A549 (cell line): Measurements from ENCODE around the gene HINT1. TPM values are rescaled to one million over a fixed set of nuclear protein-coding genes. Genes with fewer than 3 reads are reported as not detected.

Experiments
- ATAC-seq, 2 experiments: fragments of 200-7000 bp in 1 of 2; fragments of >200 bp in 1 of 2; cut with Nextera tagmentation in 1 of 2; cut with Tn5 transposase in 1 of 2; 3 replicates each; pipeline versions ENCODE4 v1.8.0 to v1.9.1; 2018 to 2020; ENCODE audit warnings: mild to moderate bottlenecking in 1 of 2, moderate library complexity in 1 of 2
- CTCF ChIA-PET: fragments of 300-600 bp; sonication (Branson Sonifier 250); formaldehyde crosslinking; extraction: SDS; loops from one replicate; lab custom pipeline; 2021; ENCODE audit warnings: antibody characterized with exemption, inconsistent platforms; lab: Yijun Ruan, JAX
- POLR2A ChIA-PET: fragments of 350-600 bp; formaldehyde crosslinking; extraction: SDS; loops from one replicate; lab custom pipeline; 2021; ENCODE audit warnings: antibody characterized with exemption, inconsistent platforms; lab: Yijun Ruan, JAX
- DNase-seq, 2 experiments: peaks; one replicate each; pipeline versions ENCODE4 v3.0.0 to v3.0.0-alpha.2; 2011 to 2016; ENCODE audit warnings: low read depth in 1 of 2, low spot score in 1 of 2
- FAIRE-seq: peaks from 2 replicates; lab custom pipeline; 2011; peaks lifted over from hg19 to GRCh38; lab: Jason Lieb, UNC
- H3K27ac ChIP-seq, 2 experiments: fragments of >200 bp; sonication (Bioruptor Twin); formaldehyde crosslinking; 3 replicates each; pipeline ENCODE4 v1.5.1; 2016 to 2017
- H3K4me1 ChIP-seq: fragments of >200 bp; sonication (Bioruptor Twin); formaldehyde crosslinking; 3 replicates; pipeline ENCODE4 v1.6.1; 2016
- H3K4me2 ChIP-seq: fragments of >200 bp; sonication (Bioruptor Twin); formaldehyde crosslinking; 3 replicates; pipeline ENCODE4 v1.6.1; 2016
- H3K4me3 ChIP-seq: fragments of >200 bp; sonication (Bioruptor Twin); formaldehyde crosslinking; 3 replicates; pipeline ENCODE4 v1.5.1; 2016
- H3K9me3 ChIP-seq: fragments of >200 bp; sonication (Bioruptor Twin); formaldehyde crosslinking; 3 replicates; pipeline ENCODE4 v1.6.1; 2016
- BCL3 ChIP-seq: fragments of >200 bp; sonication (Bioruptor Twin); formaldehyde crosslinking; IDR thresholded peaks from 3 replicates; pipeline ENCODE4 v1.6.1; 2016
- BHLHE40 ChIP-seq: IDR thresholded peaks from 2 replicates; pipeline ENCODE4 v1.6.1; 2012; ENCODE audit warnings: low read depth, low read length, inconsistent platforms
- CBX2 ChIP-seq: fragments of 200-600 bp; sonication (generic); IDR thresholded peaks from 2 replicates; pipeline ENCODE4 v1.6.1; 2016; ENCODE audit warnings: low read depth, mild to moderate bottlenecking, borderline replicate concordance
- CBX8 ChIP-seq: fragments of 200-600 bp; sonication (generic); IDR thresholded peaks from 2 replicates; pipeline ENCODE4 v1.6.1; 2016
- CEBPB ChIP-seq, 2 experiments: fragments of >200 bp in 1 of 2; sonication (Bioruptor Twin) in 1 of 2; formaldehyde crosslinking in 1 of 2; IDR thresholded peaks; 2 replicates each; pipeline ENCODE4 v1.6.1; 2012 to 2016
- CHD2 ChIP-seq: fragments of 150-350 bp; IDR thresholded peaks from 2 replicates; pipeline ENCODE4 v1.6.1; 2014; ENCODE audit warnings: low read length; ENCODE audit not compliant: partially characterized antibody
- EHF ChIP-seq: fragments of 250-450 bp; sonication (Bioruptor Pico); IDR thresholded peaks from 2 replicates; pipeline ENCODE4 v1.5.0; 2020; ENCODE audit warnings: mild to moderate bottlenecking
- EHMT2 ChIP-seq: fragments of 200-600 bp; sonication (generic); IDR thresholded peaks from 2 replicates; pipeline ENCODE4 v1.6.1; 2016; ENCODE audit warnings: antibody characterized with exemption, low read depth, mild to moderate bottlenecking, moderate library complexity
- EP300 ChIP-seq, 2 experiments: fragments of >200 bp; sonication (Bioruptor Twin); formaldehyde crosslinking; IDR thresholded peaks; 2 replicates in 1 of 2; 3 replicates in 1 of 2; pipeline ENCODE4 v1.6.1; 2016 to 2017
- GATA3 ChIP-seq: IDR thresholded peaks from 2 replicates; pipeline ENCODE4 v1.6.1; 2012; ENCODE audit warnings: borderline replicate concordance
- HEYL ChIP-seq: fragments of 250-450 bp; sonication (Bioruptor Pico); IDR thresholded peaks from 2 replicates; pipeline ENCODE4 v1.8.0; 2021; ENCODE audit warnings: mild to moderate bottlenecking, moderate library complexity
- HMGXB4 ChIP-seq: fragments of 250-450 bp; sonication (Bioruptor Pico); IDR thresholded peaks from 2 replicates; pipeline ENCODE4 v1.5.0; 2021; ENCODE audit warnings: mild to moderate bottlenecking, moderate library complexity, borderline replicate concordance
- JUNB ChIP-seq: fragments of >200 bp; sonication (Bioruptor Twin); formaldehyde crosslinking; IDR thresholded peaks from 2 replicates; pipeline ENCODE4 v1.6.1; 2016
- NFE2L2 ChIP-seq: fragments of 150-350 bp; conservative IDR thresholded peaks from 2 replicates; pipeline ENCODE4 v1.6.1; 2014; ENCODE audit warnings: low read length
- NPAS2 ChIP-seq: fragments of 250-450 bp; sonication (Bioruptor Pico); IDR thresholded peaks from 2 replicates; pipeline ENCODE4 v1.8.0; 2022; ENCODE audit warnings: mild to moderate bottlenecking, moderate library complexity, borderline replicate concordance
- PBX3 ChIP-seq: IDR thresholded peaks from 2 replicates; pipeline ENCODE4 v1.6.1; 2012
- PHF8 ChIP-seq: fragments of 200-600 bp; sonication (generic); IDR thresholded peaks from 2 replicates; pipeline ENCODE4 v1.6.1; 2016; ENCODE audit warnings: low read depth, mild to moderate bottlenecking, antibody characterized with exemption, moderate library complexity, borderline replicate concordance
- POLR2A ChIP-seq: IDR thresholded peaks from 2 replicates; pipeline ENCODE4 v1.6.1; 2012; ENCODE audit warnings: mild to moderate bottlenecking, low read length
- POLR2AphosphoS2 ChIP-seq: conservative IDR thresholded peaks from 2 replicates; pipeline ENCODE4 v1.6.1; 2012; ENCODE audit warnings: low read length, improper control_type of control experiment, inconsistent platforms
- RCOR1 ChIP-seq: fragments of 150-350 bp; IDR thresholded peaks from 2 replicates; pipeline ENCODE4 v1.6.1; 2014; ENCODE audit warnings: antibody characterized with exemption, low read length, low read depth
- RNF2 ChIP-seq: fragments of 200-600 bp; sonication (generic); IDR thresholded peaks from 2 replicates; pipeline ENCODE4 v1.6.1; 2016; ENCODE audit warnings: low read depth, mild to moderate bottlenecking, antibody characterized with exemption, moderate library complexity, borderline replicate concordance
- SMC3 ChIP-seq: fragments of >200 bp; sonication (Bioruptor Twin); formaldehyde crosslinking; IDR thresholded peaks from 3 replicates; pipeline ENCODE4 v1.6.1; 2018; ENCODE audit warnings: inconsistent platforms
- TFCP2L1 ChIP-seq: fragments of 250-450 bp; sonication (Bioruptor Pico); IDR thresholded peaks from 2 replicates; pipeline ENCODE4 v1.5.0; 2021; ENCODE audit warnings: mild to moderate bottlenecking
- ZC3H11A ChIP-seq: fragments of 450-650 bp; IDR thresholded peaks from 2 replicates; pipeline ENCODE4 v1.6.1; 2014; ENCODE audit warnings: antibody characterized with exemption, mild to moderate bottlenecking
- ZFP36 ChIP-seq: fragments of 450-650 bp; IDR thresholded peaks from 2 replicates; pipeline ENCODE4 v1.6.1; 2014; ENCODE audit warnings: borderline replicate concordance; ENCODE audit not compliant: partially characterized antibody
- ZNF302 ChIP-seq: fragments of 250-450 bp; sonication (Bioruptor Pico); IDR thresholded peaks from 2 replicates; pipeline ENCODE4 v1.9.0; 2021; ENCODE audit warnings: inconsistent platforms, mild to moderate bottlenecking, moderate library complexity
- ZSCAN20 ChIP-seq: fragments of 250-450 bp; sonication (Bioruptor Pico); IDR thresholded peaks from 2 replicates; pipeline ENCODE4 v1.8.0; 2022; ENCODE audit warnings: mild to moderate bottlenecking, moderate library complexity
- WGBS: methylation state at CpG from one replicate; pipeline ENCODE4 v1.1.6; 2017; ENCODE audit errors: missing lambda C conversion rate; 5-methylcytosine and 5-hydroxymethylcytosine counted together
- polyA plus RNA-seq, 4 experiments: library from polyadenylated mRNA; depleted of rRNA in 3 of 4; stranded (reverse); fragments of >200 nt; fragmentation: RNase III in 1 of 4; extraction: RNeasy Plus Mini Kit Qiagen cat#74134 plus additional on column Dnase treatment in 1 of 4; gene quantifications; 2 replicates in 3 of 4; 3 replicates in 1 of 4; pipeline ENCODE4 v1.2.3, GENCODE V29; 2011 to 2017
- TF ChIP-seq, protein P1 (sequence below): IDR thresholded peaks from 2 replicates; pipeline ENCODE4 v1.6.1; 2012
- TF ChIP-seq, protein P2 (sequence below): fragments of >200 bp; sonication (Bioruptor Twin); formaldehyde crosslinking; IDR thresholded peaks from 2 replicates; pipeline ENCODE4 v1.6.1; 2016
- TF ChIP-seq, protein P3 (sequence below): fragments of 250-450 bp; sonication (Bioruptor Pico); IDR thresholded peaks from 2 replicates; pipeline ENCODE4 v1.5.0; 2020; ENCODE audit warnings: low read depth, mild to moderate bottlenecking, moderate library complexity
- TF ChIP-seq, protein P4 (sequence below): fragments of >200 bp; sonication (Bioruptor Twin); formaldehyde crosslinking; IDR thresholded peaks from 3 replicates; pipeline ENCODE4 v1.5.1; 2016

Gene HINT1
- polyA plus RNA-seq, 2 of the 4 experiments (the other 2 are of a cell fraction) = 806 to 1,252 TPM

DNA sequence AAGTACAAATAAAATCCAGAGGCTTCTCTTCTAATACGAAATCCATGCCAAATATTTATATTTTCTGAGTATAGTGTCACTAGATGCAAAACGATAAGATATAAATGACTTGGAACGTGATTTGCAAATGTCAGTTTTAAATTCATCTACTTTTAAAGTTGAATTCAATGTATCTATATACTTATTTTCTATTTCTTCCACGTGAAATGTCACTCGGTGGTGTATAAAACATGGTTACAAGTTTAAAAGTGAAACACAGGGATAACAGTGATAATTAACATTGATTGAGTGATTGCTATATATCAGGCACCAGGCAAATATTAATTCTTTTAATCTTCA is 54.8 kb downstream of the HINT1 start:
- TF ChIP-seq, protein P1, sequence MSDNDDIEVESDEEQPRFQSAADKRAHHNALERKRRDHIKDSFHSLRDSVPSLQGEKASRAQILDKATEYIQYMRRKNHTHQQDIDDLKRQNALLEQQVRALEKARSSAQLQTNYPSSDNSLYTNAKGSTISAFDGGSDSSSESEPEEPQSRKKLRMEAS = no peak
- TF ChIP-seq CBX8 = no peak
- no peak for TF ChIP-seq RNF2
- TF ChIP-seq PHF8 = no peak
- TF ChIP-seq ZC3H11A = no peak
- TF ChIP-seq JUNB = no peak
- TF ChIP-seq EHMT2 = no peak
- TF ChIP-seq CBX2 = no peak
- TF ChIP-seq BHLHE40 = no peak
- no peak for TF ChIP-seq NPAS2 (CRISPR knock-in tag)
- no peak for TF ChIP-seq SMC3
- no peak for TF ChIP-seq RCOR1
- no peak for TF ChIP-seq PBX3
- TF ChIP-seq EP300 (IDR thresholded peaks at IDR 0.05) = no peak
- no peak for TF ChIP-seq TFCP2L1 (CRISPR knock-in tag)
- no peak for TF ChIP-seq GATA3
- no peak for TF ChIP-seq HEYL
- TF ChIP-seq POLR2A = no peak
- TF ChIP-seq, all 56 proteins: peak for 0
- ATAC-seq = no peak
- no peak for DNase-seq
- Histone ChIP-seq H3K4me1 (no peaks in the 10 kb centered on the region), H3K4me3 (no peak overlapping the region), H3K9me3 (no peaks in the 10 kb centered on the region), H3K27ac (no peak overlapping the region), H3K4me2 (no peak overlapping the region)
- POLR2A ChIA-PET = no interaction called here
- no peak for FAIRE-seq
- CTCF ChIA-PET = interaction anchor here (1.2 kb wide), 1 partner anchor 9 kb away, joined by 4 read pairs; no protein-coding TSS in a partner anchor
- 0% methylated on average over 5 of the region's 5 CpGs for WGBS

DNA sequence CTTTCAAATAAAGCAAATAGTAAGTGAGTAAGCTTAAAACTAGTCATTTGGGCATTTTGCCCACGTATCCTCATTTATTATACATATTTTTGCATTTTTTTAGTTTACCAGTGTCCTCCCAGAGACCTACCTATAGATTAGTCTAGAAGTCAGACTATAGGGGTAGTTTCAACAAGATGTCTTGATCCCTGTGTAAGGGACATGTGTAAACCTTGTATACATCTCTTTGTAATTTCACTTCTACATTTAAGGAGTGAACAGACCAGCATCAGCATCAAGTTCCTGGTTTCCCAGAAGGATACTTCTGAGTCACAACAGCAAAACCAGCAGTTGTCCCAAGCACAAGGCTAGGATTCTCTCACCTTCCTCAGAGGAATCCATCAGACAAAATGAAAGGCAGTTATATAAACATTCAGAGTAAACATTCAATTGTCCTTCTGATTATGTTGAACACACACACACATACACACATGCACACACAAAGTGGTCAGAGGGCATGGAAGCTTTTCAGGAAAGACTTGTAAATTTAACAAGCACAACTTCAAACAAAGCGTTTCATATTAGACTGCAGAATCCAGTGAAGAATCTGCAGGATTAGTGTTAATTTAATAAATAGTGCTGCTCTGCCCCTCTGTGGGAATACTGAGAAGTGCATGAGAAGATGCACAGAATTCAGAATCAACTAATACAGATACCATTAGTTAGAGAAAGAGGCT is 55.4 kb downstream of the HINT1 start:
- H3K4me2 ChIP-seq = 0 out of 3 replicates have a peak overlapping the region, but pooled peaks have one; percentile 31
- ATAC-seq = peak; percentile 80 to 94; a peak in 5 of 6 replicates
- FAIRE-seq = peak; percentile 85
- no peak overlapping the region for H3K4me3 ChIP-seq
- no peak overlapping the region for H3K27ac ChIP-seq
- no peaks in the 10 kb centered on the region for H3K9me3 ChIP-seq
- CTCF ChIA-PET = interaction anchor here (1.1 to 2.7 kb wide), 8 partner anchors 9 to 1339 kb away, joined by 3 to 14 read pairs (median 4); no protein-coding TSS in a partner anchor
- H3K4me1 ChIP-seq = no peaks in the 10 kb centered on the region
- POLR2A ChIA-PET = no interaction called here
- WGBS = 11% methylated on average over 2 of the region's 2 CpGs
- DNase-seq = peak; percentile 46 to 47
- no peak for TF ChIP-seq BCL3
- TF ChIP-seq POLR2AphosphoS2 = no peak
- TF ChIP-seq HEYL = no peak
- TF ChIP-seq CBX8 = no peak
- no peak for TF ChIP-seq ZFP36
- TF ChIP-seq, protein P1 = no peak
- no peak for TF ChIP-seq TFCP2L1 (CRISPR knock-in tag)
- no peak for TF ChIP-seq GATA3
- no peak for TF ChIP-seq CHD2
- TF ChIP-seq, protein P2, sequence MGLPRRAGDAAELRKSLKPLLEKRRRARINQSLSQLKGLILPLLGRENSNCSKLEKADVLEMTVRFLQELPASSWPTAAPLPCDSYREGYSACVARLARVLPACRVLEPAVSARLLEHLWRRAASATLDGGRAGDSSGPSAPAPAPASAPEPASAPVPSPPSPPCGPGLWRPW = no peak
- no peak for TF ChIP-seq NFE2L2
- no peak for TF ChIP-seq CEBPB (IDR thresholded peaks at IDR 0.05)
- TF ChIP-seq JUNB = no peak
- no peak for TF ChIP-seq ZNF302
- TF ChIP-seq HMGXB4 (CRISPR knock-in tag) = no peak
- TF ChIP-seq, protein P3, sequence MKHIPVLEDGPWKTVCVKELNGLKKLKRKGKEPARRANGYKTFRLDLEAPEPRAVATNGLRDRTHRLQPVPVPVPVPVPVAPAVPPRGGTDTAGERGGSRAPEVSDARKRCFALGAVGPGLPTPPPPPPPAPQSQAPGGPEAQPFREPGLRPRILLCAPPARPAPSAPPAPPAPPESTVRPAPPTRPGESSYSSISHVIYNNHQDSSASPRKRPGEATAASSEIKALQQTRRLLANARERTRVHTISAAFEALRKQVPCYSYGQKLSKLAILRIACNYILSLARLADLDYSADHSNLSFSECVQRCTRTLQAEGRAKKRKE (CRISPR knock-in tag) = no peak
- TF ChIP-seq, protein P4, sequence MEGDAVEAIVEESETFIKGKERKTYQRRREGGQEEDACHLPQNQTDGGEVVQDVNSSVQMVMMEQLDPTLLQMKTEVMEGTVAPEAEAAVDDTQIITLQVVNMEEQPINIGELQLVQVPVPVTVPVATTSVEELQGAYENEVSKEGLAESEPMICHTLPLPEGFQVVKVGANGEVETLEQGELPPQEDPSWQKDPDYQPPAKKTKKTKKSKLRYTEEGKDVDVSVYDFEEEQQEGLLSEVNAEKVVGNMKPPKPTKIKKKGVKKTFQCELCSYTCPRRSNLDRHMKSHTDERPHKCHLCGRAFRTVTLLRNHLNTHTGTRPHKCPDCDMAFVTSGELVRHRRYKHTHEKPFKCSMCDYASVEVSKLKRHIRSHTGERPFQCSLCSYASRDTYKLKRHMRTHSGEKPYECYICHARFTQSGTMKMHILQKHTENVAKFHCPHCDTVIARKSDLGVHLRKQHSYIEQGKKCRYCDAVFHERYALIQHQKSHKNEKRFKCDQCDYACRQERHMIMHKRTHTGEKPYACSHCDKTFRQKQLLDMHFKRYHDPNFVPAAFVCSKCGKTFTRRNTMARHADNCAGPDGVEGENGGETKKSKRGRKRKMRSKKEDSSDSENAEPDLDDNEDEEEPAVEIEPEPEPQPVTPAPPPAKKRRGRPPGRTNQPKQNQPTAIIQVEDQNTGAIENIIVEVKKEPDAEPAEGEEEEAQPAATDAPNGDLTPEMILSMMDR = peak; percentile 90
- TF ChIP-seq ZSCAN20 (CRISPR knock-in tag) = no peak
- TF ChIP-seq EHF (CRISPR knock-in tag) = no peak
